ENCODE data around the gene FAM20C. TPM values are rescaled to one million over a fixed set of nuclear protein-coding genes. Genes with fewer than 3 reads are reported as not detected.

FAM20C gene
- total and polyA plus RNA-seq, 10 of the 15 experiments (the other 5 are each of a cell fraction or from before 2014, with no cell fraction given): 0.44 TPM; not detected in 9

DNA sequence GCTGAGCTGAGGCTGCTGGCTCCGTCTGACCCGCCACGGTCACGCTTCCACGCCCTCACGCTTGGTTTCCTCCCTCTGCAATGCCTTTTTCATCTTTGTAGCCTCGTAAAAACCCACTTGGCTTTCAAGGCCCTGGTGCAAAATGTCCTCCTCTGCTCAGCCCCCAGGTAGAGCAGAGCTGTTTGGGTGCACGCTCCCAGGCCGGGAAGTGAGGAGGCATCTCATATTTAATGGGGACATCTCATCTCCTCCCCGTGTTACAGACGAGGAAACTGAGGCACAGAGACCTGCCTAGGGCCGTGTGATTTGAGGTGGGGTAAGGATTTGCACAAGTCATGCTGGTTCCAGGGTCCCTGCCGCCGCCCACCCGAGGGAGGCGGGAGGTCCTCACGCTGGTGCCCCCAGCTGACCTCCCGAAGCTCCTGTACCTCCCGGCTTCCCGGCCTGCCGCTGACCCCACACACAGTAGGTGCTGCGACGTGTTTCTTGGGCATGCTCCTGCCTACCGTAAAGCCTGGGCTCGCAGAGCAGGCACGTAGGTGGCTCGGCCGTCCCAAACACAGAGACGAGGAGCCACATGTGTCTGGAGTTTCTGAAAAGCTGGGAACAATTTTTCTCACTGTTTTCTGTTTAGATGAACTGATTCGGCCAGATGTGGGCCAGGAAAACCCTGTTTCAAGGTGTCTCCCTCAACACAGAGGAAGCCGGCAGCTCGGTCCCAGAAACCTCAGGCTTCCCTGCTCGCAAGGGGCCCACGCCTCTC, 109.1 kb downstream of the FAM20C start:
- TF ChIP-seq, protein P1, sequence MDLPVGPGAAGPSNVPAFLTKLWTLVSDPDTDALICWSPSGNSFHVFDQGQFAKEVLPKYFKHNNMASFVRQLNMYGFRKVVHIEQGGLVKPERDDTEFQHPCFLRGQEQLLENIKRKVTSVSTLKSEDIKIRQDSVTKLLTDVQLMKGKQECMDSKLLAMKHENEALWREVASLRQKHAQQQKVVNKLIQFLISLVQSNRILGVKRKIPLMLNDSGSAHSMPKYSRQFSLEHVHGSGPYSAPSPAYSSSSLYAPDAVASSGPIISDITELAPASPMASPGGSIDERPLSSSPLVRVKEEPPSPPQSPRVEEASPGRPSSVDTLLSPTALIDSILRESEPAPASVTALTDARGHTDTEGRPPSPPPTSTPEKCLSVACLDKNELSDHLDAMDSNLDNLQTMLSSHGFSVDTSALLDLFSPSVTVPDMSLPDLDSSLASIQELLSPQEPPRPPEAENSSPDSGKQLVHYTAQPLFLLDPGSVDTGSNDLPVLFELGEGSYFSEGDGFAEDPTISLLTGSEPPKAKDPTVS (IDR thresholded peaks at IDR 0.05; ENCODE audit: low read depth, low read length): no peak
- SMC1A ChIA-PET (ENCODE audit: uncharacterized antibody, unreplicated experiment): no interaction called here
- POLR2A ChIA-PET: no interaction called here
- H3K4me2 ChIP-seq (ENCODE audit: control insufficient read depth, insufficient read depth): no peak overlapping the region
- H2AFZ ChIP-seq (ENCODE audit: control insufficient read depth, low read depth, low read length): no peak overlapping the region
- no TSS peak for BruUV-seq (replicated peaks)
- no peaks in the 10 kb centered on the region for H4K20me1 ChIP-seq (ENCODE audit: control insufficient read depth, insufficient read depth)
- no peaks in the 10 kb centered on the region; the same call in 2 of the 3 replicates for H3K9me3 ChIP-seq (replicated peaks; ENCODE audit: control insufficient read depth, insufficient read depth, low read length)
- H3K79me2 ChIP-seq (ENCODE audit: control insufficient read depth, insufficient read depth, low read length): no peaks in the 10 kb centered on the region
- no peak overlapping the region for H3K27ac ChIP-seq (ENCODE audit: control insufficient read depth, insufficient read depth)
- FAIRE-seq (no peak), DNase-seq (ENCODE audit: low read depth, low spot score) (no peak), ATAC-seq (no peak)
- H3K4me1 ChIP-seq (ENCODE audit: control insufficient read depth, insufficient read depth, low read length): no peaks in the 10 kb centered on the region
- in situ Hi-C loops (cut with MboI): no loop called here
- no peak overlapping the region for H3K9ac ChIP-seq (ENCODE audit: control insufficient read depth, insufficient read depth, low read length)
- H3K4me3 ChIP-seq: no peak overlapping the region
- RAD21 ChIA-PET (ENCODE audit: unreplicated experiment): no interaction called here
- H3K27me3 ChIP-seq (replicated peaks in 1 of 2; ENCODE audit: control insufficient read depth in 2 of 2, insufficient read depth in 2 of 2, low read length in 1 of 2): no peaks in the 10 kb centered on the region; a peak in 1 of 4 replicates
- no peaks in the 10 kb centered on the region for H3K36me3 ChIP-seq (ENCODE audit: control insufficient read depth in 2 of 2, insufficient read depth in 2 of 2, low read length in 1 of 2)
- WGBS (ENCODE audit: insufficient coverage, insufficient replicate concordance, low lambda C conversion rate, missing lambda C conversion rate): 59% methylated on average over 31 of the region's 34 CpGs
- intact Hi-C loops (cut with micrococcal nuclease; ENCODE audit: unreplicated experiment): no loop called here
- CTCF ChIA-PET: no interaction called here

DNA sequence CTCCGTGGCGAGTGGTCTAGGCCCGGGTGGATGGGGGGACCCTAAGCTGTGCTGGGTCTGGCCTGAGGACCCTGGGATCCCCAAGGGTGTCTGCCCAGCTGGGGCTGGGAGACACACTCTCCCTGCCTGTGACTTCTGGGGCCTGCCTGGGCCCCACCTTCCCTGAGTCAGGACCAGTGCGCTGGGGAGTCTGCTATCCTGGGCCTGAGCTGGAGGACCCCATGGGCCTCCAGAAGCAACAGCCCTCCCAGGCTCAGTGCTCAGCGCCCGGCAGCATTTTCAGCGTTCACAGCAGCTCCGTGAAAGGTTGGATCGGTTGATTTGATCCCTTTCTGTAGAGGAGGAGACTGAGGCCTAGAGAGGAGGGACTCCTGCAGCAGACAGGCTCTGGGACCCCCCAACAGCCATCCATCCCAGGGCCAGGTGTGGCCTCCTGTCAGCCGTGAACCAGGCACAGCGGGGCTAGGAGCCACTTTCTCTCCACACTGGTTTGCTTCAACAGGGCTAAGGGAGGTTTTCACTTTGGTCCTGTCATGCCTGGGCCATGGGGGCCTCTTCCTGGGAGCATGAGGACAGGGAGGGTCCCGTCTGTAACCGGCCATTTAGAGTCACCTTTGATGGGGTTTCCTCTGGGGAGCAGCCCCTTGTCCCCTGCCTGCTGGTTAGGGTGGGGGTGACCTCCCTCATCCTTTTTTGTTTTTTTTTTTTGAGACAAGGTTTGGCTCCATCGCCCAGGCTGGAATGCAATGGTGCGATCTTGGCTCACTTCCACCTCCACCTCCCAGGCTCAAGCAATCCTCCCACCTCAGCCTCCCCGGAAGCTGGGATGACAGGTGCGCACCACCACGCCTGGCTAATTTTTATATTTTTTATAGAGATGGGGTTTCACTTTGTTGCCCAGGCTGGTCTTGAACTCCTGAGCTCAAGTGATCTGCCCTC, 110.0 kb downstream of the FAM20C start:
- ChIA-PET CTCF (no interaction called here), RAD21 (ENCODE audit: unreplicated experiment) (no interaction called here), SMC1A (ENCODE audit: uncharacterized antibody, unreplicated experiment) (no interaction called here), POLR2A (no interaction called here)
- Histone ChIP-seq H4K20me1 (ENCODE audit: control insufficient read depth, insufficient read depth) (no peaks in the 10 kb centered on the region), H2AFZ (ENCODE audit: control insufficient read depth, low read depth, low read length) (no peak overlapping the region), H3K27me3 (replicated peaks in 1 of 2; ENCODE audit: control insufficient read depth in 2 of 2, insufficient read depth in 2 of 2, low read length in 1 of 2) (no peaks in the 10 kb centered on the region; a peak in 1 of 4 replicates), H3K4me3 (no peak overlapping the region), H3K4me1 (ENCODE audit: control insufficient read depth, insufficient read depth, low read length) (no peaks in the 10 kb centered on the region), H3K9ac (ENCODE audit: control insufficient read depth, insufficient read depth, low read length) (no peak overlapping the region), H3K79me2 (ENCODE audit: control insufficient read depth, insufficient read depth, low read length) (no peaks in the 10 kb centered on the region), H3K4me2 (ENCODE audit: control insufficient read depth, insufficient read depth) (no peak overlapping the region), H3K9me3 (replicated peaks; ENCODE audit: control insufficient read depth, insufficient read depth, low read length) (no peaks in the 10 kb centered on the region; the same call in 2 of the 3 replicates), H3K27ac (ENCODE audit: control insufficient read depth, insufficient read depth) (no peak overlapping the region), H3K36me3 (ENCODE audit: control insufficient read depth in 2 of 2, insufficient read depth in 2 of 2, low read length in 1 of 2) (no peaks in the 10 kb centered on the region)
- ATAC-seq (no peak), DNase-seq (ENCODE audit: low read depth, low spot score) (no peak), FAIRE-seq (no peak)
- intact Hi-C loops (cut with micrococcal nuclease; ENCODE audit: unreplicated experiment) (no loop called here), in situ Hi-C loops (cut with MboI) (no loop called here)
- BruUV-seq (replicated peaks): no TSS peak
- 60% methylated on average over 18 of the region's 18 CpGs for WGBS (ENCODE audit: insufficient coverage, insufficient replicate concordance, low lambda C conversion rate, missing lambda C conversion rate)
- TF ChIP-seq SIN3A (IDR thresholded peaks at IDR 0.05; ENCODE audit: low read depth, low read length) (no peak), SMARCA5 (IDR thresholded peaks at IDR 0.05) (no peak), FOXK2 (IDR thresholded peaks at IDR 0.05) (no peak), RFX5 (IDR thresholded peaks at IDR 0.05; ENCODE audit: low read depth, low read length) (no peak), CREM (IDR thresholded peaks at IDR 0.05; ENCODE audit: low read depth) (no peak)
- TF ChIP-seq, protein P2, sequence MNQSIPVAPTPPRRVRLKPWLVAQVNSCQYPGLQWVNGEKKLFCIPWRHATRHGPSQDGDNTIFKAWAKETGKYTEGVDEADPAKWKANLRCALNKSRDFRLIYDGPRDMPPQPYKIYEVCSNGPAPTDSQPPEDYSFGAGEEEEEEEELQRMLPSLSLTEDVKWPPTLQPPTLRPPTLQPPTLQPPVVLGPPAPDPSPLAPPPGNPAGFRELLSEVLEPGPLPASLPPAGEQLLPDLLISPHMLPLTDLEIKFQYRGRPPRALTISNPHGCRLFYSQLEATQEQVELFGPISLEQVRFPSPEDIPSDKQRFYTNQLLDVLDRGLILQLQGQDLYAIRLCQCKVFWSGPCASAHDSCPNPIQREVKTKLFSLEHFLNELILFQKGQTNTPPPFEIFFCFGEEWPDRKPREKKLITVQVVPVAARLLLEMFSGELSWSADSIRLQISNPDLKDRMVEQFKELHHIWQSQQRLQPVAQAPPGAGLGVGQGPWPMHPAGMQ (IDR thresholded peaks at IDR 0.05; ENCODE audit: borderline replicate concordance): no peak
- TF ChIP-seq, protein P3, sequence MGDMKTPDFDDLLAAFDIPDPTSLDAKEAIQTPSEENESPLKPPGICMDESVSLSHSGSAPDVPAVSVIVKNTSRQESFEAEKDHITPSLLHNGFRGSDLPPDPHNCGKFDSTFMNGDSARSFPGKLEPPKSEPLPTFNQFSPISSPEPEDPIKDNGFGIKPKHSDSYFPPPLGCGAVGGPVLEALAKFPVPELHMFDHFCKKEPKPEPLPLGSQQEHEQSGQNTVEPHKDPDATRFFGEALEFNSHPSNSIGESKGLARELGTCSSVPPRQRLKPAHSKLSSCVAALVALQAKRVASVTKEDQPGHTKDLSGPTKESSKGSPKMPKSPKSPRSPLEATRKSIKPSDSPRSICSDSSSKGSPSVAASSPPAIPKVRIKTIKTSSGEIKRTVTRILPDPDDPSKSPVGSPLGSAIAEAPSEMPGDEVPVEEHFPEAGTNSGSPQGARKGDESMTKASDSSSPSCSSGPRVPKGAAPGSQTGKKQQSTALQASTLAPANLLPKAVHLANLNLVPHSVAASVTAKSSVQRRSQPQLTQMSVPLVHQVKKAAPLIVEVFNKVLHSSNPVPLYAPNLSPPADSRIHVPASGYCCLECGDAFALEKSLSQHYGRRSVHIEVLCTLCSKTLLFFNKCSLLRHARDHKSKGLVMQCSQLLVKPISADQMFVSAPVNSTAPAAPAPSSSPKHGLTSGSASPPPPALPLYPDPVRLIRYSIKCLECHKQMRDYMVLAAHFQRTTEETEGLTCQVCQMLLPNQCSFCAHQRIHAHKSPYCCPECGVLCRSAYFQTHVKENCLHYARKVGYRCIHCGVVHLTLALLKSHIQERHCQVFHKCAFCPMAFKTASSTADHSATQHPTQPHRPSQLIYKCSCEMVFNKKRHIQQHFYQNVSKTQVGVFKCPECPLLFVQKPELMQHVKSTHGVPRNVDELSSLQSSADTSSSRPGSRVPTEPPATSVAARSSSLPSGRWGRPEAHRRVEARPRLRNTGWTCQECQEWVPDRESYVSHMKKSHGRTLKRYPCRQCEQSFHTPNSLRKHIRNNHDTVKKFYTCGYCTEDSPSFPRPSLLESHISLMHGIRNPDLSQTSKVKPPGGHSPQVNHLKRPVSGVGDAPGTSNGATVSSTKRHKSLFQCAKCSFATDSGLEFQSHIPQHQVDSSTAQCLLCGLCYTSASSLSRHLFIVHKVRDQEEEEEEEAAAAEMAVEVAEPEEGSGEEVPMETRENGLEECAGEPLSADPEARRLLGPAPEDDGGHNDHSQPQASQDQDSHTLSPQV (IDR thresholded peaks at IDR 0.05): no peak
